Glomerular visceral epithelial cell (primary cell): ENCODE measurements around the gene RAB3C.
A peak's percentile ranks its signal among the peaks of the same experiment; 100 is the strongest.
"Not testable (repeated sequence)": the region's sequence is repeated elsewhere in the genome, so short reads cannot be mapped to it uniquely, and the experiment has no call there.

Experiments
- DNase-seq: peaks from one replicate; pipeline ENCODE4 v3.0.0-alpha.2; 2016; ENCODE audit errors: extremely low spot score

The RAB3C gene

DNA sequence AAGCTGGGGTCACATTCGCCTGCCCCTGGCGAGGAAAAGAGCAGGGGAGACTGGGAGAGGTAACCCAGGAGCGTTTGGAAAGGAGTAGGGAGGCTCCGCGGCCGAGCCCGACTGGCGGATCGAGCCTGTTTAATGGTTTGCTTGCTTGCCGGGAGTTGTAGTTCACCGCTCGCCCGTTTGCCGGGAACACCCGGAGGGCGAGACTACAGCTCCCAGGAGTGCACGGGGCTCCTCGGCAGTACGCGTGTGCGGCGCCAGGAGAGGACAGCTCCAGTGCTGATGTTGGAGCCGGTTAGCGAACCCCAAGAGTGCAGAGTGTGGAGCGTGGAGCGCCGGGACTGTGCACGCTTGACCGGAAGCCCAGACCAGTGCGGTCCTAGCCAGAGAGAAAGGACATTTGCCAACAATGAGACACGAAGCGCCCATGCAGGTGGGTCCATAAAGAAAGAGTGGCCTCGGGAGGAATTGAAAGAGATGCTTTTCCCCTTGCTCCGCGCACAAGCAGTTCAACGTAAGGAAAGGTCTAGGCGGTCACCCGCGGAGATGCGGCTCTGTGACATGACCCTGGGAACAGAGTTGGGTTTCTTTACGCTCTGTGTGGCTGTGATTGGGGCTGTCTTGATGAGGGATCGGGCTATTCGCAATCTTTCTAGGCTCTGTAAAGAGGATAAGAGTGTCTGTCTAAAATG, at the start of gene RAB3C:
TSS of gene RAB3C (plus strand) at position 273 of the 689 bp plus-strand sequence. CDS start at position 407, 134 bp downstream.
- DNase-seq, result peak; percentile 89

DNA sequence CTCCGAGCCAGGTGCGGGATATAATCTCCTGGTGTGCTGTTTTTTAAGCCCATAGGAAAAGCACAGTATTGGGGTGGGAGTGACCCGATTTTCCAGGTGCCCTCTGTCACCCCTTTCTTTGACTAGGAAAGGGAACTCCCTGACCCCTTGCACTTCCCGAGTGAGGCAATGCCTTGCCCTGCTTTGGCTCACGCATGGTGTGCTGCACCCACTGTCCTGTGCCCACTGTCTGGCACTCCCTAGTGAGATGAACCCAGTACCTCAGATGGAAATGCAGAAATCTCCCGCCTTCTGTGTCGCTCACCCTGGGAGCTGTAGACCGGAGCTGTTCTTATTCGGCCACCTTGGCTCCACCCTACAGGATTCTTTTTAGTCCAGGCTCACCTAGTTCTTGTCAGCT, 40.9 kb upstream of the RAB3C start:
- not testable (repeated sequence) for DNase-seq

DNA sequence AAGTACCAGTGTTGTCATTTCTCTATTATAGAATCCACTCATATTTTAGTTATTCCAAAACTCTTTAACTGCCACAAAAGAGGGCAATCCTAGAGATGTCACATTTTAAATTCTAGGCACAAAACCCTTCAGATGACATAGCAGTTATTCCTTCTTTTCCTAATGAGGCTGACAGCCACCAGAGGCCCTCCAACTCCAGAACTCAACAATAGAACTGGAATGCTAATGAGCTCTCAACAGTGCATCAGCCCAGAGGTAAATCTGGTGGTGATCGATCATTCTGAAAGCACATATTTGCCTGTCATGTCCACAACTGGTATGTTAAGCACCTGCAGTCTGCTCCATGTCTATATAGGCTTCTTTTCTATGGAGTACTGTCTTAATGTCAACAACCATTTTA, 40.2 kb upstream of the RAB3C start:
- no peak for DNase-seq

DNA sequence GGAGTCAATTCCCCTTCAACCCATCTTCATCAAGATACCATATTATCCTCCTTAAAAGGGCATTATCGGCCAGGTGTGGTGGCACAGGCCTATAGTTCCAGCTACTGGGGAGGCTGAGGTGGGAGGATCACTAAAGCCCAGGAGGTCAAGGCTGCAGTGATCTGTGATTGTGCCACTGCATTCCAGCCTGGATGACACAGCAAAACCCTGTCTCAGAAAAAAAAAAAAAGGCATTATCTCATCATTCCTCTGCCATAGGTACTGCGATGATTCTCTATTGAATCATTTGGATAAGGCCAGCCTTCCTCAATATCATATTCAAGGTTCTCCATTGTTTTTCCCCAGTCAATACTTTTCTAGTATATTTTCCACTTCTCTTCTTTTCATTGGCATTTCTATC, 39.2 kb upstream of the RAB3C start:
- no peak for DNase-seq

DNA sequence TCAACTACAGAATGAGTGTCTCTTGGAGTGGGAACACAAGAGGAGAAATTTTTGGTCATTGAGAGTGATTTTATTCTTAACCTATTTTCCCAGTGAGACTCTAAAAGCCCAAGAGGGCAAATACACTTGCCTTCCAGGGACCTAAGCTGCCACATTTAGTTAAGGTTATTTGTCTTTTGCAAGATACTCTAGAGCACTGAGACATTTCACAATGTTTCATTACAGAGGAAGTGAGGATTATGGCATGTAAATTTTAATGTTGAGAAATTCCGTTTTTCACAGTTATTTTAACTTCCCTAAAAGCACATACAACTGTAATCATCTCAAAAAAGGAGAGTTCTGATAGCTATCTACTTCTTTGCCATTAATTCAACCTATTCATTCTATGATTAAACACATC, 38.7 kb upstream of the RAB3C start:
- no peak for DNase-seq

GRCh38 chr5:58544926-58545325, 37.9 kb upstream of the RAB3C start:
- no peak for DNase-seq

GRCh38 chr5:58545912-58546311, 37.0 kb upstream of the RAB3C start:
- DNase-seq, result no peak

DNA sequence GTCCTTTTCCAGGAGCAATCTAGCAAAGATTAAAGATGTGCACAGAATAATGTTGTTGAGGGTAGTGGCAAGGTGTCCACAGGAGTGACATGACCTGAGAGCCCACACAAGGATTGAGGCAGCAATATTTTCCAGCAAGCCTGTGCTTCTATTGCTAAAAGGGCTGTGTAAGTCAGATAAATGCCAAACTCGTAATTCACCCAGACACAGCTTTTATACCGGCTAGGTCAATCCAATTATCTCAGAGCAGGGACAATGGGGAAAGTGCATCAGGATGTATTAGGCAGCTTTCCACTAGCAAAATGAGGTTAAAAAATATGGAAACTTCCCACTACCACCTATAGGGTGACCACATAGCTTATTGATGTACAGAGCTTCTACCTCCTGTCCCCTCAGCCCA, 34.8 kb upstream of the RAB3C start:
- DNase-seq, result no peak

DNA sequence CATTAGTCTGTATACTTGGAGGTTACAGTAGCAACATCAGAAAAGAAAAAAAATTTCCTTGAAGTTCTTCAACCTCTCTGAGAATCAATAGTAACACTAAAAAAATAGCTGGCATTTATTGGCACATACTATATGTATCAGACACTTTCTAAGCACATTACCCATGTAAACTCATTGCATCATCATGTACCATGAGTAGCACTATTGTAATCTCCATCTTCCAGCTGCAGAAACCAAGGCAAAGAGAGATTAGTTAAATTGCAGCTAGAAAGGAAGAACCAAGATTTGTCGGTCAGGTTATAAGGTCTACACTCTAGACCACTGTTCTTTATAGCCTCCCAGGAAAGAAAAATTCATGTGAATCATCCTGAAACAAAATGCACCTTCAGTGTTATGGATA, 31.4 kb upstream of the RAB3C start:
- no peak for DNase-seq

DNA sequence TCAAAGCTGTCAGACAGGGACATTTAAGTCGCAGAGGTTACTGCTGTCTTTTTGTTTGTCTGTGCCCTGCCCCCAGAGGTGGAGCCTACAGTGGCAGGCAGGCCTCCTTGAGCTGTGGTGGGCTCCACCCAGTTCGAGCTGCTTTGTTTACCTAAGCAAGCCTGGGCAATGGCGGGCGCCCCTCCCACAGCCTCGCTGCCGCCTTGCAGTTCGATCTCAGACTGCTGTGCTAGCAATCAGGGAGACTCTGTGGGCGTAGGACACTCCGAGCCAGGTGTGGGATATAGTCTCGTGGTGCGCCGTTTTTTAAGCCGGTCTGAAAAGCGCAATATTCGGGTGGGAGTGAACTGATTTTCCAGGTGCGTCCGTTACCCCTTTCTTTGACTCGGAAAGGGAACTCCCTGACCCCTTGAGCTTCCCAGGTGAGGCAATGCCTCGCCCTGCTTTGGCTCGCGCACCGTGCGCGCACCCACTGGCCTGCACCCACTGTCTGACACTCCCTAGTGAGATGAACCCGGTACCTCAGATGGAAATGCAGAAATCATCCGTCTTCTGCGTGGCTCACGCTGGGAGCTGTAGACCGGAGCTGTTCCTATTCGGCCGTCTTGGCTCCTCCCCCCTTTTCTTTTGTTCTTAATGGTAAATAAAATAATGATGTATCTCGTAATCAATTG, 25.1 kb upstream of the RAB3C start:
- DNase-seq, result not testable (repeated sequence)

- DNase-seq, result not testable (repeated sequence)
Measured at GRCh38 chr5:58563016-58563700, 19.7 kb upstream of the RAB3C start.

GRCh38 chr5:58564043-58564832, 18.6 kb upstream of the RAB3C start:
- not testable (repeated sequence) for DNase-seq

DNA sequence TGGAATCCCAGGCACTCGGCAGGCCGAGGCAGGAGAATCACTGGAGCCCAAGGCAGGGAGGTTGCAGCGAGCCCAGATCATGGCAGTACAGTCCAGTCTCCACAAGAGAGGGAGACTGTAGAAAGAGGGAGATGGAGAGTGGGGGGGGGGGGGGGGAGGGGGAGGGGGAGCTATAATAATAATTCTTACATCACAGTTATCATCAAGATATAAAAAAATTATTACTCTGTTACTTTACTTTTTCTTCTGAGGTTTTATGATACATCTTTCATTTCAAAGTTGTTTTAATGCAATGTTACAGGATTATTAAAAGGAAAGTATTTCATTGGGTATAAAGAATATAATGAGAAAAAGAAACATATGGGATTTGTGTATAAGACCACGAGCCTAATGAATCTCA, 17.8 kb upstream of the RAB3C start:
- no peak for DNase-seq

- DNase-seq, result no peak
Measured at GRCh38 chr5:58571501-58571900, 11.4 kb upstream of the RAB3C start.

- not testable (repeated sequence) for DNase-seq
Measured at GRCh38 chr5:58572973-58573372, 9.9 kb upstream of the RAB3C start.

DNA sequence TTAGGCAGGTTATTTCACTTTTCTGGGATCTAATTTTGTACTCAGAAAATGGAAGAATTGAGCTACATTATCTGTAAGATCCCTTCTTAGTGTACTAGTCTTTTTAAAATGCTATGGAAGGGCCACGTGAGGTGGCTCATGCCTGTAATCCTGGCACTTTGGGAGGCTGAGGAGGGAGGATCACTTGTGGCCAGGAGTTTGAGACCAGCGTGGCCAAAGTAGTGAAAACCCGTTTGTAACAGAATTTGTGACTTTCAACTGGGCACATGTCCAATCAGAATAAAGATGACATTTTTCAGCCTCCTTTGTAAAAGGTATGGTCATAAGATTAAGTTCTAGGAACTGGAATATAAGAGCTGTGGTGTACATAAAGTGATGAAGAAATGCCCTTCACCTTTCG, 3.1 kb upstream of the RAB3C start:
- no peak for DNase-seq

GRCh38 chr5:58582019-58582802, 664 bp upstream of the RAB3C start:
- no peak for DNase-seq

- no peak for DNase-seq
Measured at GRCh38 chr5:58595952-58596351, 13.1 kb downstream of the RAB3C start.

DNA sequence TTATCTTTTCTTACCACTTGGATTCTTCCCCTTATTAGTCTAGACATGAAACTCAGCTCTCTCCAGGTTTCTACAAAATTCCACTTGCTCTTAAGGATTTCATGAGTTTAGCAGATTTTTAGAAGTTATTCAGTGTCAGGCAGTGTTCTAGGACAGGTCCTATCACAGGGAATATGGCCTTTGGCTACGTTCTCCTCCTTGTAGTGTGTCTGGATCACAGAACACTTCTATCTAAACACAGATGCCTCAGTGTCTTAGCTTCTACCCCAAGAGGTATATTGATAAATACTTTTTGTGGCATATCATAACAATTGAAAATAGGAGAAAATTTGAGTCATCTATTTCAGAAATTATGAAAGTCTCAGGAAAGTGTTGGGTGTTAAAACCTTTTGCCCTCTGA, 15.6 kb downstream of the RAB3C start:
- no peak for DNase-seq

DNA sequence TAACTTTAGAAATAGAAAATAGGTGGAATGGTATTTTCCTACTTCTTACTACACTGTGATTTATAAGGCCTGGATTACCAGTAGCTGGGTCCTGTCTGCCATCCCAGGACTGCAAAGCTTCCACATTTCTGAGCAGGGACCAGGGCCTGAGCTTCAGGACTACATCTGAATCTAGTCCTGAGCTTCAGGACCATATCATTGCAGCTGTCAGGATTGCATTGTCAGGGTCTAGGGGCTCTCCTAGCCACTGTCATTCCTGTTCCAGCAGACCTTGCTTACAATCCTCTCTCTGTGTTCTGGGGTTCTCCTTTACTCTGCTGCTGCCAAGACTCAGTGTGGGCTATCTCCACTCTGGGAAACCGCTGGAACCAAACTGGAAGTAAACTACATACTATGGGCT, 16.3 kb downstream of the RAB3C start:
- no peak for DNase-seq

- not testable (repeated sequence) for DNase-seq
Measured at GRCh38 chr5:58600613-58601012, 17.7 kb downstream of the RAB3C start.
